HG02610 (cell line): ENCODE data around the gene FYCO1.

Experiments
- ATAC-seq: cut with Tn5 transposase; IDR thresholded peaks from one replicate; pipeline ENCODE4 v1.9.1; 2021; ENCODE audit warnings: mild to moderate bottlenecking, moderate library complexity; ENCODE audit not compliant: unreplicated experiment

FYCO1 gene

GRCh38 chr3:45922039-45922326, 73.6 kb downstream of the FYCO1 start:
- ATAC-seq: no peak

- no peak for ATAC-seq
These were observed 74.2 kb downstream of the FYCO1 start for GRCh38 chr3:45921158-45922038.

GRCh38 chr3:45917146-45917898, 78.3 kb downstream of the FYCO1 start:
- no peak for ATAC-seq

- ATAC-seq: peak; percentile 90
These were observed 79.9 kb downstream of the FYCO1 start for GRCh38 chr3:45915518-45916231.

- ATAC-seq: no peak
These were observed 80.6 kb downstream of the FYCO1 start for GRCh38 chr3:45915059-45915439.

GRCh38 chr3:45914362-45915058, 81.1 kb downstream of the FYCO1 start:
- no peak for ATAC-seq

GRCh38 chr3:45912435-45912834, 83.2 kb downstream of the FYCO1 start:
- ATAC-seq: no peak

- ATAC-seq: no peak
These were observed 84.0 kb downstream of the FYCO1 start for GRCh38 chr3:45911511-45912226.

GRCh38 chr3:45910892-45911291, 84.7 kb downstream of the FYCO1 start:
- ATAC-seq: no peak

GRCh38 chr3:45909542-45909941, 86.1 kb downstream of the FYCO1 start:
- ATAC-seq: no peak

GRCh38 chr3:45908761-45909160, 86.9 kb downstream of the FYCO1 start:
- ATAC-seq: no peak

- no peak for ATAC-seq
These were observed 87.6 kb downstream of the FYCO1 start for GRCh38 chr3:45907769-45908705.

GRCh38 chr3:45906681-45907407, 88.8 kb downstream of the FYCO1 start:
- no peak for ATAC-seq

- ATAC-seq: no peak
These were observed 89.9 kb downstream of the FYCO1 start for GRCh38 chr3:45905755-45906154.

- peak; percentile 68 for ATAC-seq
These were observed 90.7 kb downstream of the FYCO1 start for GRCh38 chr3:45904931-45905330.

GRCh38 chr3:45896956-45897355, 98.7 kb downstream of the FYCO1 start:
- ATAC-seq: no peak

GRCh38 chr3:45895686-45896468, 99.7 kb downstream of the FYCO1 start:
- no peak for ATAC-seq

GRCh38 chr3:45894015-45894414, 101.6 kb downstream of the FYCO1 start:
- ATAC-seq: no peak
